Renal pelvis (tissue), 4 donors: ENCODE measurements around the gene ZNF593OS. TPM values are rescaled to one million over a fixed set of nuclear protein-coding genes. Genes with fewer than 3 reads are reported as not detected.
A peak's percentile ranks its signal among the peaks of the same experiment; 100 is the strongest.

ENCODE experiments used
- DNase-seq: peaks from one replicate; pipeline ENCODE4 v3.0.0-alpha.2; 2013
- polyA plus RNA-seq, 3 donors: library from polyadenylated mRNA; unstranded; fragments of 120-200 nt; gene quantifications; one replicate each; pipeline ENCODE4 v1.2.1, GENCODE V29; 2013; ENCODE audit not compliant: insufficient read length in 3 of 3

ZNF593OS gene
- polyA plus RNA-seq, 3 donors: 1.2 to 1.8 (median 1.5) TPM

DNA sequence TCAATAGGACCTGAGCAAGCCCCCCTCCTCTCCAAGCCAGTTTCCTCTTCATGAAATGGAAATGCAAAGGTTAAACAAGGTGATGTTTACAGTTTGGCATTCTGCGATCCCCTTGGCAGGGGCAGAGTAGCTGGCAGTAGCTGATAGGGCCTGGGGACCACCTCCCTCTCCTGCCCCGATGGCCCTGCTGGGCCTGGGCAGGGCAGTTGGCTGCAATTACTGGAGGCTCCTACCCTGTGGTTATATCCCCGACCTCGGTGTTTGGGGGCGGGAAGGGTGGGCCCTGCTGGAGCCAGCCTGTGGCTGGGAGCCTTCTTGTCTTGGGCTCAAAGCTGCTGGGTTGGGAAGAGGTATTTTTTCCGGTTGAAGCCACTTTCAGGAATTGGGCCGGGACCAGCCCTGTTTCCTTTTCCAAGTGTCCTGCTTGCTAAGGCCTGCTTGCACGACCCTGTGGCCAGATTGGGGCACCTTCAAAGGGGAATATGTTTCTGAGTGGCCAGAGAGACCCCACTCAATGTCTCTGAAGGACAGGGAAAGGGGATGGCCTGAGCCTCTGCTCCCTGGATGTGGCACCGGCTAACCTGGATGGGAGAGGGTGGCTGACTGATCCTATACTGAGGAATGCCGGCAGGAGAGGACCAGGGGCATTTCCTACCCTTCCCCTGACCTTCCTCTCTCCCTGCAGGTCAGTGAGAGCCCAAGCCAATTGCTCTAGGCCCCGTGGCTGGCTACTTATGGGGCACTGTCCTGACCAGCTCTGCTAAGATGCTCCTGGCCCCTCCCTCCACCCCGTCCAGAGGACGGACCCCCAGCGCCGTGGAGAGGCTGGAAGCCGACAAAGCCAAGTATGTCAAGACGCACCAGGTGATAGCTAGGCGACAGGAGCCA is 10.9 kb downstream of the ZNF593OS start:
- no peak for DNase-seq

DNA sequence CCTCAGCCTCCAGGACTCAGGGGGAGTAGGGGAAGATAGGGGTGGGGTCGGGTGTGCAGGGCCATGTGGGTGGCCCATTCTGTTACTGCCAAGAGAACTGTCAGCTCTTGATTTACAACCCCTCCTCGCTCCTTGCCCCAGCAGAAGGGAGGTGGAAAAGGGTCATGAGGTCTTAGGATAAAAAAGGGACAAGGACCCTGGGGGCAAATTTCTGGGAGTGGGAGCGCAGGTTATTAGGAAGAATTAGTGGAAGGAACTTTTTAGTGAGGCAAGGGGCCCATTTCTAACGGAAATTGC is 11.9 kb downstream of the ZNF593OS start:
- no peak for DNase-seq

DNA sequence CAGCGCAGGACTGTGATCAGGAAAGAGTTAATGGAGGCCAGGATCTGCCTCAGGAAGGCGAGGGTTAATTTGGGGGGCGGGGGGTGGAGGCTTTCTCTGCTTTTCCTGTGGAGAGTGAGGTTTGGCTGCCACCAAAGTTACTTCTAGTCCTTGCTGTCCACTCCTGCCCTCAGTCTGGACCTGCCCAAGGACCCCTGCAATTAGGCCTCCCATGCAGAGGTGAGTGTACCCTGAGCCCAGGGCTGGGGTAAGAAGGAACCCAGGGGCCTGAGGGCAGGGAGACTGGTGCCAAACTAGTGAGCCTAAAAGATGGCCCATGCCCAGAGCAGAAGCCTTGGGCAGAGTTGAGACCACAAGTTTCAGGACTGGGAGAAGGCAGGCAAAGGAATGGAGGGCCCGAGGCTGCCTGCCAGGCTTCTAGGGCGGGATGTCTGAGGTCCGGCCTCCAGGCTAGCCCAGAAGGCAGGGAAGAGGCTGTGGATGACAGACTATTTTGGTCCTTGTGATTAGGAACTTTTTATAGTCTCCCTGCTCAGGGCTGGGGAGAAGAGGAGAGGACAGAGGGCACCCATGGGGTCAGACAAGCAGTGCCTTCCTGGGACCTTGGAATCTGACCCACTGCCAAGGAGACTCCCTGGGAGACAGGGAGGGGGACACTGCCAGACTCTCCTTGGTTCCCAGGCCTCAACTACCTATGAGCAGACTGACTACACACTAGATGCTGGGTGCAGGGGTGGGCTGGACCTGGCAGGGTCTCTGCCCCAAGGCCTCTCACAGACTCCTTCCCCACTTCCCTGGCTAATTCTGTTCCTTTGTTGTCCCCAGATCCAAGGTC is 12.5 kb downstream of the ZNF593OS start, which contains the start of gene FAM110D:
TSS of gene FAM110D (plus strand) at position 172 of the 835 bp plus-strand sequence. CDS start 2,213 bp downstream, outside the sequence.
- DNase-seq: no peak

GRCh38 chr1:26158271-26158907 is 13.2 kb downstream of the ZNF593OS start:
- DNase-seq: no peak

DNA sequence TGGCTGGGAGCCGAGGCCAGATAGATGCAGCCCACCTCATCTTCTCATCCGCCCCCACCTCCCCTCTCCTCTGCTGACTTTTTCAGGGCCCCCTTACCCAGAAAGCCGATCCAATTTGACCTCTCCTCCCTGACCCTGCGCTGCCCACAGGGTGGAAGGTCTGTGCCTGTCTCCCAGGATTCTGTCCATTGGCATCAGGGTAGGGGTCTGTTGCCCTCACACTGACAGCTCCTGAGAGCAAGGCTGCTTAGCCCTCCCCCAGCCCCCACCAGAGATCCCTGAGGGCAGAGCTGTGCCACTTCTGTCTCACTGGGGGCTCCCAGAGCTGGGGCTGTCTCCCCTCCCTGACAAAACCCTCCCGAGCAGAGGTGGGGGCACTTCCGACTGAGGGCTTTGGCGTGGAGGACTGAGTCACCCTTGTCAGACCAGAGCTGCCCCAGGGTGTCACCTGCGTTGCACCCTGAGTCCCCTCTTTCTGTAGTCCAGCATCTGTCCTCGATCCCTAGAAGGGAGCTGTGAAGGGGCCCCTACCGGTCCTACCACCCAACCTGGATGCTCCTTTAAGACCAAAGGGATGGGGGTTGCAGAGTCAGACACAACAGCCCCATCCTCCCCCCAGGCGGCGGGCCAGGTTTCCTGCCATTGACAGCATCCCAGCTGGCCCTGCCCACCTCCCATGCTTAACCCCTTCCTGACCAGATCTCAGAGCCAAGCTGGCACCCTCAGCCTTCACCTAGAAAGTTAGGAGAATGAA is 15.2 kb downstream of the ZNF593OS start:
- no peak for DNase-seq

DNA sequence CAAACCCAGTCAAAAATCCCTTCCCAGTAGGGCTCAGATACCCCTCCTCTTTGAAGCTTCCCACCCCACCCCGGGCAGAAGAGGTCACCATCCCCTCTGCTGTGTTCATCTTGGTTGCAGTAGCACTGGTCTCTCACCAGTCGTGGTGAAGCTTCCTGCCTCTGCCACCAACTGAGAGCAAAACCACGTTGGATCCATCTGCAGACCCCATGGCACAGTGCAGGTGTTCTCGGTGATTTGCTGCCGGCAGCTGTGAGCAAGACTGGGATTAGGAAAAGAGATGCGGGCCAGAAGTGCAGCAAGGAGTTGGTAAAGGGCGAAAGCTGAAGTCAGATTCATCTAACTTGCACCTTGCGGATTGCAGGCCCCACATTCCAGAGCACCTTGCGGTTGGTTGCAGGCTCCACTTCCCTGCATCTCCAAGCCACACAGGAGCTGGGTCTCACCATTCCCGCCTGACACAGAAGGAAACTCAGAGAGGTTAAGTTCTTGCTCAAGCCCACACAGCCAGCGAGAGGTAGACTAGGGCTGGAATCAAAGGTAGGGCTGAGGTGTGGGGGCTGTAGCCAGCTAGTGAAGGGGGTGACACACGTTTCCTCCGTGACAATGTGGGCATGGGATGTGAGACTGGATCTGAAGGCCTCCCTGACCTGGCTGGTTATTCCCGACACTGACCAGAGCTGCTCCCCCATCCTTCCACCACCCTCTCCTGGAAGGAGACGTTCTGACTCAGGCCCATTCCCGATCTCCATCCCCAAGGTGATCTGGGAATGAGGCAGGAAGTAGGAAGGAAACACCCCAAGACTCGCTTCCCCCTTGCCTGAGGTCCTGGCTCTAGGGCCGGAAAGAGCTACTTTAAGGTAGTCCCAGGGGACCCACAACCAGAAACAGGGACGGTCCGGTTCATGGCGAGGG is 16.0 kb downstream of the ZNF593OS start:
- no peak for DNase-seq

DNA sequence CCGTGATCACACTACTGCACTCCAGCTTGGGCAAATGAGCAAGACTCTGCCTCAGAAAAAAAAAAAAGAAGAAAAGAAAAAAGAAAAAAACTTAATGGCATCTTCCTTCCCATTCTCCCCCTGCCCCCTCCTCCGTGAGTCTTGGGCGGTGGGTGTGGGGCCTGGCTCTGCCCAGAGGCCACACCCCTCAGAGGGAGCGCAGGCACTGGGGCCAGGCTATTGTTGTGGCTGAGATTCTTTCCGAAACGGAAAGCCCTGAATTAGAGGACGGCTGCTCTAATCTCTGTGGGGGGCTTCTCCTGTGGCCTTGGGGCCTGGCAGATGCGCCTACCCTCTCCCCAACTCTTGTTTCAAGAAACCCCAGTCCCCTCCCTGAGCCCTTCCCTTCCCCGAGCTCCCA is 16.9 kb downstream of the ZNF593OS start:
- no peak for DNase-seq

GRCh38 chr1:26153966-26154532 is 17.6 kb downstream of the ZNF593OS start:
- DNase-seq: no peak

DNA sequence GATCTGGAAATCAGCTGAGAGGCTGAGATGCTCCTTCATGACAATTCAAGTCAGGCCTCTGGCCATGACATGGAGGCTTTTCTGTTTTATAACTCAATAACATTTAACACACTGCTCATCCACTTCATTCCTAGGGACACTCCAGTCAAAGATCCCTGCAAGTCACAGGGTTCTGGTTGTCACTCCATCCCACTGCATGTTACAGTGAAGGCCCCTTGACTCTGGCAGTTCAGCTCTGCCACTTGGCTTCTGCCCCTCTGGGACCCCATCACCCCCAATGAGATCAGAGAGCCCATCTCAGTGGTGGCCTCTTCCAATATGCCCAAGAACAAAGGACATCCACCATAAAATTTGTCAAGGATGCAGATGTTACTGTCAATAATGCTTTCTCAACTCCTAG is 22.7 kb downstream of the ZNF593OS start:
- no peak for DNase-seq

DNA sequence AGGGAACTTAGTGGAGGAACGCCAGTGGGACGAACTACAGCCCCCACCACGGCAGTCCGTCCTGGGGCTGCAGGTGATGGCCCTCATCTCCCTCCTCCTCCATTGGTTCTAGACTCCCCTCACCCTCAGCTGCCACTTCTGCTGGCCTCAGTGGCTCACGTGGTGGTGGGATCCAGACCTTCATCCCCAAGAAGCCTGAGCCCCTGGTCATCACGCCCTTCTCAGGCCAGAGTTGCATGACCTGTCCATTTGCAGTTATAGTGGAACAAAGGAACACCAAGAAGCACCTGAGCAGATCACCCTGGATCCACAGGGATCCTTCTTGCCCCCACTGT is 25.7 kb downstream of the ZNF593OS start:
- DNase-seq: no peak

- DNase-seq: peak; percentile 78
Observed at GRCh38 chr1:26145041-26145959, 26.3 kb downstream of the ZNF593OS start.

DNA sequence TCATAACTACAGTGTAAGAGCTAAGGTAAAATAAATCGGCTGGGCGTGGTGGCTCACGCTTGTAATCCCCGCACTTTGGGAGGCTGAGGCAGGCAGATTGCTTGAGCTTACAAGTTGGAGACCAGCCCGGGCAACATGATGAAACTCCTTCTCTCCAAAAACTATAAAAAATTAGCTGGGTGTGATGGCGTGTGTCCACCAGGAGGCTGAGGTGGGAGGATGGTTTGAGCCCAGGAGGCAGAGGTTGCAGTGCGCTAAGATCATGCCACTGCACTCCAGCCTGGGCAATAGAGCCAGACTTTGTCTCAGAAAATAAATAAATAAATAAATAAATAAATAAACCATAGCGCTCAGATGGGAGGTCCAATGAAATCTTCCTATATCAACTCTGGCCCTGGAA is 29.5 kb downstream of the ZNF593OS start:
- DNase-seq: no peak

- DNase-seq: no peak
Observed at GRCh38 chr1:26138974-26139558, 32.6 kb downstream of the ZNF593OS start.

GRCh38 chr1:26134466-26134865 is 37.2 kb downstream of the ZNF593OS start:
- no peak for DNase-seq

DNA sequence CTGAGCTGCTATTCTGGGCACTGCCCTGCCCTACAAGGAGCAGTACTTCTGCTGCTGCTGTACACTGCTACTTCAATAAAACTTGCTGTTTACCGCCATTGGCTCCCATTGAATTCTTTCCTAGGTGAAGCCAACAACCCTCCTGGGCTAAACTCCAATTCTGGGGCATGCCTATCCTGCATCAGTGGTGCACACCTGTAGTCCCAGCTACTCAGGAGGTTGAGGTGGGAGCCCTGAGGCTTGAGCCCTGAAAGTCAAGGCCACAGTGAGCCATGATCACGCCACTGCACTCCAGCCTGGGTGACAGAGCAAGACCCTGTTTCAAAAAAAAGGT is 38.8 kb downstream of the ZNF593OS start:
- no peak for DNase-seq

- DNase-seq: no peak
Observed at GRCh38 chr1:26132128-26132833, 39.4 kb downstream of the ZNF593OS start.

DNA sequence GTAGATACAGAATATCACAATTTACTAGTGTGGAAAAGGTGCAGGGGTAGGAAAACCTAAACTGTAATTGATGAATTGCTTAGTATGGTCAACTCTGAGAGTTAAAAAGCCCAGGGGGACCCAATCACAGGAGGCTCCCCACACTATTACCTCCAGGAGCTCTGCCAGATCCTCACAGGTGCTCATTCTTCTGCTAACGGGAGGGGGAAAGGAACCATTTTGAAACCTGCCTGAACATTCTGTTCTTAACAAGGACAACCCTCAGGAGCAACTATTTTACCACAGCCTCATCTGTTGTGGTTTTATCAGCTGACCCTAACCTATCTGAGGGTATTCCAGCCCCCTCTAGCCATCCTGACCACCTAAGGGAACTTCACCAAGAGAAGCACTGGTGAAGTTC is 40.9 kb downstream of the ZNF593OS start:
- DNase-seq: no peak

- DNase-seq: no peak
Observed at GRCh38 chr1:26129778-26130177, 41.9 kb downstream of the ZNF593OS start.
